ENCODE results near the gene CCR2. TPM values are rescaled to one million over a fixed set of nuclear protein-coding genes. Genes with fewer than 3 reads are reported as not detected.

Gene CCR2
- polyA plus RNA-seq, 1 of the 3 experiments (the other 2 are of a cell fraction): not detected

GRCh38 chr3:46353090-46353489 lies 821 bp upstream of the CCR2 start:
- Histone ChIP-seq H4K20me1 (ENCODE audit: insufficient read depth) (no peaks in the 10 kb centered on the region), H3K9ac (no peak overlapping the region), H3K4me2 (no peak overlapping the region), H3F3A (replicated peaks; ENCODE audit: insufficient read depth) (no peaks in the 10 kb centered on the region), H3K36me3 (replicated peaks in 1 of 2; ENCODE audit: control insufficient read depth in 1 of 2, insufficient read depth in 2 of 2, low read length in 1 of 2) (no peaks in the 10 kb centered on the region), H2AFZ (ENCODE audit: low read depth) (no peak overlapping the region), H3K79me2 (ENCODE audit: insufficient read depth) (no peaks in the 10 kb centered on the region), H3K27ac (ENCODE audit: low read depth in 2 of 2, low read length in 1 of 2) (no peak overlapping the region), H3K4me1 (ENCODE audit: control insufficient read depth in 1 of 2, insufficient read depth in 2 of 2, low read depth in 1 of 2, low read length in 1 of 2) (no peaks in the 10 kb centered on the region), H3K9me3 (no peaks in the 10 kb centered on the region), H3K9me2 (no peaks in the 10 kb centered on the region), H3K27me3 (ENCODE audit: insufficient read depth) (peaks cover 15% of the 10 kb centered on the region; the same call in 1 of the 2 replicates), H3K4me3 (ENCODE audit: low read depth in 2 of 2, low read length in 1 of 2) (no peak overlapping the region)
- WGBS (ENCODE audit: low lambda C conversion rate): 1% methylated on average over 4 of the region's 4 CpGs
- TF ChIP-seq ELF1 (IDR thresholded peaks at IDR 0.05) (no peak), TCF12 (IDR thresholded peaks at IDR 0.05) (no peak), CHD2 (IDR thresholded peaks at IDR 0.05; ENCODE audit: low read length, partially characterized antibody) (no peak), EZH2phosphoT487 (IDR thresholded peaks at IDR 0.05; ENCODE audit: borderline replicate concordance, low read depth) (no peak), RCOR1 (IDR thresholded peaks at IDR 0.05; ENCODE audit: low read length) (no peak), RFX5 (IDR thresholded peaks at IDR 0.05; ENCODE audit: low read length) (no peak)
- ChIA-PET CTCF (no interaction called here), POLR2A (no interaction called here)
- no peak for DNase-seq

GRCh38 chr3:46354478-46354877 lies 567 bp downstream of the CCR2 start:
- H3K27ac ChIP-seq (ENCODE audit: low read depth in 2 of 2, low read length in 1 of 2): no peak overlapping the region
- peaks cover 23% of the 10 kb centered on the region; the same call in 1 of the 2 replicates for H3K27me3 ChIP-seq (ENCODE audit: insufficient read depth)
- no peaks in the 10 kb centered on the region for H3K36me3 ChIP-seq (replicated peaks in 1 of 2; ENCODE audit: control insufficient read depth in 1 of 2, insufficient read depth in 2 of 2, low read length in 1 of 2)
- H3F3A ChIP-seq (replicated peaks; ENCODE audit: insufficient read depth): no peaks in the 10 kb centered on the region
- H3K79me2 ChIP-seq (ENCODE audit: insufficient read depth): no peaks in the 10 kb centered on the region
- CTCF ChIA-PET: no interaction called here
- TF ChIP-seq FOSL2 (IDR thresholded peaks at IDR 0.05; ENCODE audit: borderline replicate concordance, low read depth) (no peak), REST (IDR thresholded peaks at IDR 0.05; ENCODE audit: low read depth, low read length) (no peak), FOXJ3 (CRISPR knock-in tag; IDR thresholded peaks at IDR 0.05) (no peak), MXI1 (IDR thresholded peaks at IDR 0.05; ENCODE audit: low read depth, low read length) (no peak), SMC3 (IDR thresholded peaks at IDR 0.05; ENCODE audit: low read depth, low read length) (no peak), SIN3A (IDR thresholded peaks at IDR 0.05; ENCODE audit: borderline replicate concordance, low read depth, low read length) (no peak), IRF3 (IDR thresholded peaks at IDR 0.05; ENCODE audit: low read depth, low read length) (no peak), POLR2AphosphoS5 (IDR thresholded peaks at IDR 0.05; ENCODE audit: low read depth, low read length) (no peak)
- H3K4me3 ChIP-seq (ENCODE audit: low read depth in 2 of 2, low read length in 1 of 2): no peak overlapping the region
- no peak overlapping the region for H3K9ac ChIP-seq
- no peaks in the 10 kb centered on the region for H3K9me2 ChIP-seq
- no peaks in the 10 kb centered on the region for H4K20me1 ChIP-seq (ENCODE audit: insufficient read depth)
- H3K9me3 ChIP-seq: no peaks in the 10 kb centered on the region
- H3K4me2 ChIP-seq: no peak overlapping the region
- H3K4me1 ChIP-seq (ENCODE audit: control insufficient read depth in 1 of 2, insufficient read depth in 2 of 2, low read depth in 1 of 2, low read length in 1 of 2): no peaks in the 10 kb centered on the region
- no peak overlapping the region for H2AFZ ChIP-seq (ENCODE audit: low read depth)
- 0% methylated on average over 1 of the region's 1 CpG for WGBS (ENCODE audit: low lambda C conversion rate)
- no peak for DNase-seq
- POLR2A ChIA-PET: no interaction called here
